ENCODE results near the gene CNTNAP2. TPM values are rescaled to one million over a fixed set of nuclear protein-coding genes. Genes with fewer than 3 reads are reported as not detected.

The CNTNAP2 gene
- total and polyA plus RNA-seq, 9 of the 15 experiments (the other 6 are each of a cell fraction or from before 2014, with no cell fraction given), result 0.04 to 0.62 (median 0.09) TPM; not detected in 4

- H4K20me1 ChIP-seq (replicated peaks; ENCODE audit: control insufficient read depth, insufficient read depth, low read length), result no peaks in the 10 kb centered on the region
- no peaks in the 10 kb centered on the region for H3K9me1 ChIP-seq (ENCODE audit: control insufficient read depth, insufficient read depth, low read length)
- H3K27me3 ChIP-seq (ENCODE audit: control insufficient read depth in 2 of 2, insufficient read depth in 2 of 2, low read length in 2 of 2), result no peaks in the 10 kb centered on the region
- H3K79me2 ChIP-seq (ENCODE audit: control insufficient read depth, insufficient read depth, low read length), result no peaks in the 10 kb centered on the region
- no peak overlapping the region for H3K9ac ChIP-seq (ENCODE audit: insufficient read depth in 1 of 2, low read depth in 2 of 2, low read length in 2 of 2)
- no peak for FAIRE-seq
- TF ChIP-seq ZNF311 (CRISPR knock-in tag; IDR thresholded peaks at IDR 0.05) (no peak), HIVEP1 (CRISPR knock-in tag; IDR thresholded peaks at IDR 0.05) (no peak), EGR1 (conservative IDR thresholded peaks at IDR 0.05) (no peak), DDX20 (tag; IDR thresholded peaks at IDR 0.05; ENCODE audit: low read depth) (no peak), ZNF324 (CRISPR knock-in tag; IDR thresholded peaks at IDR 0.05) (no peak), SRSF9 (IDR thresholded peaks at IDR 0.05; ENCODE audit: borderline replicate concordance, low read depth, low read length) (no peak), ZNF239 (CRISPR knock-in tag; IDR thresholded peaks at IDR 0.05) (no peak), SRF (CRISPR knock-in tag; IDR thresholded peaks at IDR 0.05) (no peak), MITF (IDR thresholded peaks at IDR 0.05) (no peak)
- no peaks in the 10 kb centered on the region for H3K4me1 ChIP-seq (replicated peaks in 1 of 2; ENCODE audit: control insufficient read depth in 2 of 2, insufficient read depth in 2 of 2, low read length in 2 of 2)
- 0 out of 2 replicates have a peak, but pooled peaks cover 2% of the 10 kb centered on the region for H3K9me3 ChIP-seq (replicated peaks; ENCODE audit: control insufficient read depth, insufficient read depth, low read depth, low read length)
- 2% methylated on average over 3 of the region's 3 CpGs for WGBS (ENCODE audit: insufficient coverage, low coverage, missing lambda C conversion rate)
- CTCF ChIA-PET (ENCODE audit: low intra/inter-chr PET ratio), result no interaction called here
- H3K27ac ChIP-seq (ENCODE audit: extremely low read depth, low read depth, low read length), result no peak overlapping the region
- H3K4me3 ChIP-seq, result no peak overlapping the region
- POLR2A ChIA-PET, result no interaction called here
- no peaks in the 10 kb centered on the region for H3K36me3 ChIP-seq (ENCODE audit: control insufficient read depth, insufficient read depth, low read length)
- in situ Hi-C loops (cut with MboI) (no loop called here), intact Hi-C loops (cut with micrococcal nuclease) (no loop called here)
- DNase-seq (ENCODE audit: extremely low read depth in 1 of 4, low spot score in 3 of 4), result no peak
- H3K4me2 ChIP-seq (ENCODE audit: insufficient read depth, low read length), result no peak overlapping the region
- no peak for ATAC-seq
- BruUV-seq (replicated peaks), result no TSS peak
- no peak overlapping the region for H2AFZ ChIP-seq (ENCODE audit: low read depth, low read length)
Observed at GRCh38 chr7:147858421-147858820, 1741.8 kb downstream of the CNTNAP2 start.
